Ovary (tissue), 9 donors: Measurements from ENCODE around the gene CMBL. TPM values are rescaled to one million over a fixed set of nuclear protein-coding genes. Genes with fewer than 3 reads are reported as not detected.

ENCODE experiments used
- DNase-seq, 5 donors: peaks; one replicate each; pipeline ENCODE4 v3.0.0-alpha.2; 2019 to 2020
- H3K27ac ChIP-seq, 2 donors: fragments of 200-600 bp; one replicate each; pipeline versions ENCODE4 v1.5.1 to v1.8.0; 2019 to 2022
- H3K27me3 ChIP-seq: fragments of 200-600 bp; one replicate; pipeline ENCODE4 v1.8.0; 2022
- H3K36me3 ChIP-seq: fragments of 200-600 bp; sonication (generic); one replicate; pipeline ENCODE4 v1.5.1; 2019
- H3K4me1 ChIP-seq: one replicate; pipeline ENCODE4 v1.8.1; 2013; ENCODE audit warnings: mild to moderate bottlenecking, moderate library complexity; ENCODE audit not compliant: insufficient read depth
- H3K4me3 ChIP-seq: fragments of 200-600 bp; sonication (generic); one replicate; pipeline ENCODE4 v1.5.1; 2017
- H3K9me3 ChIP-seq, 2 donors: fragments of 200-600 bp in 1 of 2; sonication (generic) in 1 of 2; one replicate each; pipeline versions ENCODE4 v1.5.1 to v1.8.1; 2013 to 2019; ENCODE audit warnings: mild to moderate bottlenecking in 1 of 2, moderate library complexity in 1 of 2
- EP300 ChIP-seq: sonication (generic); formaldehyde crosslinking; IDR thresholded peaks from one replicate; pipeline ENCODE4 v1.6.1; 2017; ENCODE audit warnings: antibody characterized with exemption
- POLR2A ChIP-seq: fragments of 450-650 bp; IDR thresholded peaks from one replicate; pipeline ENCODE4 v1.6.1; 2017; ENCODE audit warnings: antibody characterized with exemption, mild to moderate bottlenecking, moderate library complexity
- WGBS, 3 donors: extraction: QIAGEN DNeasy Blood & Tissue Kit in 1 of 3; methylation state at CpG; one replicate each; pipeline versions ENCODE4 v1.1.5 to v1.1.7; 2013 to 2017; 5-methylcytosine and 5-hydroxymethylcytosine counted together
- intact Hi-C, 4 donors: fragments of 100-400 bp; cut with DNase I; formaldehyde crosslinking; loops; one replicate each; pipeline versions ENCODE4 v1.11.0 to v1.15.1; 2022 to 2023
- polyA plus RNA-seq, 2 donors: library from polyadenylated mRNA; stranded (reverse); fragments of 200-250 nt in 1 of 2; fragments of 350-450 nt in 1 of 2; fragmentation: Illumina TruSeq in 1 of 2; extraction: RNeasy Lipid Tissue Mini Kit (QIAGEN cat#74804) in 1 of 2; gene quantifications; one replicate each; pipeline ENCODE4 v1.2.3, GENCODE V29; 2013 to 2014
- total RNA-seq, 7 donors: library from RNA; depleted of rRNA in 2 of 7; stranded (reverse); fragments of >200 nt in 2 of 7; fragmentation: NEBNext Ultra II Directional in 3 of 7; extraction: Animal tissue kit (Norgen Biotek cat#: 25700) in 3 of 7; gene quantifications; one replicate each; pipeline versions ENCODE4 v1.1.0 to v1.2.4, GENCODE V29; 2016 to 2023
- TF ChIP-seq, protein P1 (sequence below), 3 donors: fragments of 450-650 bp in 2 of 3; fragments of 200-600 bp in 1 of 3; IDR thresholded peaks; one replicate each; pipeline versions ENCODE4 v1.5.1 to v1.8.0; 2016 to 2022; ENCODE audit warnings: antibody characterized with exemption in 3 of 3, mild to moderate bottlenecking in 1 of 3
- donor health status: DM: no; HTN: no; CAD: no; lungs with moderate emphysema.
- donor health status: DM: no; HTN: no; CAD: no.
- donor health status: Bipolar disorder and iron deficiency.
- donor health status: DM: yes; HTN: yes; CAD: no.
- donor health status: DM: no; HTN: no; CAD: no.
- donor health status: DM: yes; HTN: yes; CAD: no.

CMBL gene
- total and polyA plus RNA-seq, 9 donors: 7.3 to 69.0 (median 43.2) TPM

DNA sequence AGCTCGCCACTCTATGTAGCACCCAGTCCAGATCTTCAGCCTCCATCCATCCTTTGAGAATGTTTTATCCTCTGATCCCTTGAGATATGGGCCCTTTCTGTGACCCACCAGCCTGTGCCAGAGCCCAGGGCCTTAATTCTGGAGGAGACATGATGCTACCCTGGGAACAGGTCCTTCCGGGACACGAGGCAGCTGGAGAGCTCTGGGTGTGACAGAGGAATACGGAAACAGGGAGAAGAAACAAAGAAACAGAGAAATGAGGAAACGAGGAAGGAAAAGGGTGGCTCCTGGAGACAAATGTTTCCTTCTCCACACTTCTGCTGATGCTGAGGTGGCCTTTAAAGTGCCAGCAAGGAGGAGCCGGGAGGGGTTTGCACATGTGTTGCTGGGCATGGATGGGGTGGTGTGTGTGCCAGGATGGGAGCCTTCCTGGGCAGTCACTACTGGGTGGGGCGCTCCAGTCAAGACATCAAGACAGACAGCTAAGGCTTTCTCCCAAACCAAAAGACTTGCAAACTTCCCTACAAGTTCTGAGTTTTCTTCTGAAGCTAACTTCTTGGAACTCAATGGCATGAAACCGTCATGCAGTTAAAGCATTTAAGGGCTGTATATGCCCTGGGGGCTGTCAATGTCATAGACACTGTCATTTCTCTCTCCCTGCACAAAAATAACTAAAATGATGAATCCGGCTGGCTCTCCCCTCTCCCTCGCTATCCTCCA lies 23.0 kb upstream of the CMBL start:
- WGBS, 3 donors: 61 to 76% (median 71%) methylated on average over 10 of the region's 10 CpGs
- Histone ChIP-seq H3K4me1 (peaks cover 30% of the 10 kb centered on the region), H3K27ac (peak overlapping the region in 1 of 2 donors; percentile 34), H3K27me3 (no peaks in the 10 kb centered on the region), H3K36me3 (no peaks in the 10 kb centered on the region), H3K9me3 (no peaks in the 10 kb centered on the region), H3K4me3 (no peak overlapping the region)
- TF ChIP-seq EP300: no peak
- no peak for TF ChIP-seq POLR2A
- TF ChIP-seq, protein P1, sequence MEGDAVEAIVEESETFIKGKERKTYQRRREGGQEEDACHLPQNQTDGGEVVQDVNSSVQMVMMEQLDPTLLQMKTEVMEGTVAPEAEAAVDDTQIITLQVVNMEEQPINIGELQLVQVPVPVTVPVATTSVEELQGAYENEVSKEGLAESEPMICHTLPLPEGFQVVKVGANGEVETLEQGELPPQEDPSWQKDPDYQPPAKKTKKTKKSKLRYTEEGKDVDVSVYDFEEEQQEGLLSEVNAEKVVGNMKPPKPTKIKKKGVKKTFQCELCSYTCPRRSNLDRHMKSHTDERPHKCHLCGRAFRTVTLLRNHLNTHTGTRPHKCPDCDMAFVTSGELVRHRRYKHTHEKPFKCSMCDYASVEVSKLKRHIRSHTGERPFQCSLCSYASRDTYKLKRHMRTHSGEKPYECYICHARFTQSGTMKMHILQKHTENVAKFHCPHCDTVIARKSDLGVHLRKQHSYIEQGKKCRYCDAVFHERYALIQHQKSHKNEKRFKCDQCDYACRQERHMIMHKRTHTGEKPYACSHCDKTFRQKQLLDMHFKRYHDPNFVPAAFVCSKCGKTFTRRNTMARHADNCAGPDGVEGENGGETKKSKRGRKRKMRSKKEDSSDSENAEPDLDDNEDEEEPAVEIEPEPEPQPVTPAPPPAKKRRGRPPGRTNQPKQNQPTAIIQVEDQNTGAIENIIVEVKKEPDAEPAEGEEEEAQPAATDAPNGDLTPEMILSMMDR (IDR thresholded peaks at IDR 0.05): no peak
- intact Hi-C loops: no loop called here
- DNase-seq: peak in 1 of 5 donors; percentile 18

DNA sequence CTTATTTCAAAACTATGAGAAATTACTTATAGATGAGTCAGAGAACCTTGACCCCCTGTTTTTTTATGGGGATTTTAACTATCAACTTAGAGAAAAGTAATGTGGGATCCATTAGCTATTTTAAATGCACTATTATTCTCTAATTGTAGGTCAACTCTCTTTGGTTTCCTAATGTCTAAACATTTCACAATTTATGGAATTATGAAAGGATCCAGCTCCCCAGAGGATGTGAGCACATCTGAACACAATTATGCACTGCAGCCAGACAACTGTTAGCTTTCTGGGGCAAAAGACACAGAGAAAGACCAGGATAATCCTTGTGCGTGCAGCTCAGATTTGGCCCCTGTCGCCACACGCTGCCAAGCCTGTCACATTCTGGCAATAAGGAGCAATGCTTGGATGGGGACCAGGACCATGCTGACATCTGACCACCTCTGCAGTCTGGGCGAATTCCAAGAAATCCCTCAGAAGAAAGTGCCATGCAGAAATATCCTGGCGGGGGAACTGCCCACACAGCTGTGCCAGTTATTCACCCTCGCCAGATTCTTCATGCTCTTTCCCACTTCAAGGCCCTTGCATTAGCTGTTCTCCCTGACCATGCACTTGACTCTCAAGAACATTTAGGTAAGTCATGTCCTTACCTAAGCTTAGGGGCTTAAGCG lies 22.2 kb upstream of the CMBL start:
- intact Hi-C loops: no loop called here
- peak overlapping the region in 1 of 2 donors; percentile 10 for H3K27ac ChIP-seq
- no peaks in the 10 kb centered on the region for H3K9me3 ChIP-seq
- no peak overlapping the region for H3K4me3 ChIP-seq
- H3K27me3 ChIP-seq: no peaks in the 10 kb centered on the region
- H3K4me1 ChIP-seq: peaks cover 30% of the 10 kb centered on the region
- WGBS, 3 donors: 36 to 43% (median 37%) methylated on average over 7 of the region's 7 CpGs
- no peaks in the 10 kb centered on the region for H3K36me3 ChIP-seq
- DNase-seq: peak in 2 of 5 donors; percentile 30 to 33
- TF ChIP-seq, protein P1 (IDR thresholded peaks at IDR 0.05): no peak
- TF ChIP-seq POLR2A (no peak), EP300 (no peak)

DNA sequence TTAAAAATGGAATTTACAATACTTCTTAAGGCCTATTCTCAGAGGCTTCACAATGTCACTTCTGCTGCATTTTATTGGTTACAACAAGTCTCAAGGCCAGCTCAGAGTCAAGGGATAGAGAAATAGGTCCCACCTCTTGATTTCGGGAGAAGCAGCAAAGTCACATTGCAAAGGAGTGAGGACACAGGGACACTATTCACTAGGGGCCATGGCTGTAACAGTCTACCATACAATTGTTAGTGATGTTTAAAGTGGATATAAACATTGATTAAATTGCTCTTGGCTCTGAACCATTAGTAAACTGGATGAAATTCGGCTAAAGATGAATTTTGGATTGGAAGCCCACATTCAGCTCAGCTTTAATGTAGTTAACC lies 21.7 kb upstream of the CMBL start:
- Histone ChIP-seq H3K4me1 (peaks cover 30% of the 10 kb centered on the region), H3K9me3 (no peaks in the 10 kb centered on the region), H3K36me3 (no peaks in the 10 kb centered on the region), H3K4me3 (no peak overlapping the region), H3K27me3 (no peaks in the 10 kb centered on the region), H3K27ac (peak overlapping the region in 1 of 2 donors; percentile 10)
- intact Hi-C loops: no loop called here
- WGBS, 3 donors: 43 to 47% (median 45%) methylated on average over 2 of the region's 2 CpGs
- peak in 1 of 5 donors; percentile 11 for DNase-seq
- TF ChIP-seq EP300 (no peak), POLR2A (no peak)
- TF ChIP-seq, protein P1 (IDR thresholded peaks at IDR 0.05): no peak

GRCh38 chr5:10328323-10328722 lies 20.6 kb upstream of the CMBL start:
- Histone ChIP-seq H3K27me3 (no peaks in the 10 kb centered on the region), H3K9me3 (no peaks in the 10 kb centered on the region), H3K36me3 (no peaks in the 10 kb centered on the region), H3K4me1 (peaks cover 27% of the 10 kb centered on the region), H3K27ac (no peak overlapping the region), H3K4me3 (no peak overlapping the region)
- WGBS, 3 donors: 87 to 90% (median 89%) methylated on average over 5 of the region's 5 CpGs
- peak in 1 of 5 donors; percentile 1 for DNase-seq
- TF ChIP-seq EP300 (no peak), POLR2A (no peak)
- TF ChIP-seq, protein P1 (IDR thresholded peaks at IDR 0.05): no peak
- intact Hi-C loops: no loop called here
